DMS153 treated with DMSO at 0.1 percent for 48 hours (cell line): Measurements from ENCODE around the gene TIMM22.
"Not testable (repeated sequence)": the region's sequence is repeated elsewhere in the genome, so short reads cannot be mapped to it uniquely, and the experiment has no call there.

ENCODE experiments used
- DNase-seq: peaks from one replicate; lab custom pipeline; 2025; ENCODE audit not compliant: unreplicated experiment; lab: John Stamatoyannopoulos, UW

The TIMM22 gene

DNA sequence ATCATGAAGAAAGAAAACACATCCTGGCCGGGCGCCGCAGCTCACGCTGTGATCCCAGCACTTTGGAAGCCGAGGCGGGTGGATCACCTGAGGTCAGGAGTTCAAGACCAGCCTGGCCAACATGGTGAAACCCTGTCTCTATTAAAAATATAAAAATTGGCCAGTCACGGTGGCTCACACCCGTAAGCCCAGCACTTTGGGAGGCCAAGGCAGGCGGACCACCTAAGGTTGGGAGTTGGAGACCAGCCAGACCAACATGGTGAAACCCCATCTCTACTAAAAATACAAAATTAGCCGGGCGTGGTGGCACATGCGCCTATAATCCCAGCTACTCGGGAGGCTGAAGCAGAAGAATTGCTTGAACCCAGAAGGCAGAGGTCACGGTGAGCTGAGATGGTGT, 25.1 kb upstream of the TIMM22 start:
- DNase-seq: not testable (repeated sequence)

DNA sequence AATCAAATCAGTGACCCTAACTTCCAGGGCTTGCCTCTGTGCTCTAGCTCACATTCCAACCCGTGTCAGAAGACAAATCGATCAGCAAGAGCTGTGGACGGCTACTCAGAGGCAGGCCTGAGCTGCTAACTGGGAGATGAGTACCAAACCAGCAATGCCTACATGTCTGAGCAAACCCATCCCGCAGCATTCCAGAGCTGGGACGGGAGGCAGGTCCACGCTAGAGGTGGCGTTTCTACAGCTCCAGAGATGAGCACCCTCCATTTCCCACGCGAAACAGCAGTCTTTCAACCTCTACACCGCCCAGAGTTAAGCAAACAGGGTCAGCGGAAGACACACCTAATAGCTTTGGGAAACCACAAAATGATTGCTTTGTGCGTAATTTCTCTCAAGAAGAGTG, 23.9 kb upstream of the TIMM22 start:
- DNase-seq: no peak

DNA sequence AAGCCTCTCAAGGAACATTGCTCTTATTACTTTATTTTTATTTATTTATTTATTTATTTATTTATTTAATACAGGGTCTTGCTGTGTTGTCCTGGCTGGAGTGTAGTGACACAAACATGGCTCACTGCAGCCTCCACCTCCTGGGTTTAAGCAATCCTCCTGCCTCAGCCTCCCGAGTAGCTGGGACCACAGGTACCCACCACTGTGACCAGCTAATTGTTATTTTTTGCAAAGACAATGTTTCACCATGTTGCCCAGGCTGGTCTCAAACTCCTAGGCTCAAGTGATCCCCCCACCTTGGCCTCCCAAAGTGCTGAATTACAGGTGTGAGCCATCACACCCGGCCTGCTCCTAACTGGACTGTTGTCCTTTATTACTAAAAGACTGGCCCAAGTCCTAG, 22.2 kb upstream of the TIMM22 start:
- DNase-seq: not testable (repeated sequence)

DNA sequence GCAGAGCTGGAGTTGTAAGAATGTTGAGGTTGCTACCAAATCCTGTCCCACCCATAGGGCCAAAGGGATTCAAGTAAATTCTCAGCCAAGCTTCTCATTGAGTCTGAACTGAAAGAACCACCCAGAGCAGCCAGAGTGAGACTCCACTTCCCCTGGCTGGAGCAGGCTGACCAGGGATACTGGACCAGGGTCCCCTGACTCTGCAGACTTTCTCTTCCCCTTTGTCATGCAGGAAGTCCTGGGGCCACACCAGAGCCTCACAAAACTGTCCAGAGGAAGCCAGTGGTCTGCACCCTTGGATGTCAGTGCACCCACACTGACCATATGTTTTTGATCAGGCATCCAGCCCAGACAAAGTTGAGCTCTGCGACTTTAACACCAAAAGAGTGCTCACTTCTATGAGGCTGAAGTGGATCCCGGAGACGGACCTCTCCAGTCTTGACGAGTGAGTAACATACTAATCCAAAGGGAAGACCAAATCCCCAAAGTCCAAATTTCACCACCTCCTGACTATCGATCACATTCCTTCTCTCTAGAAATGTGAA, 21.5 kb upstream of the TIMM22 start:
- DNase-seq: no peak

DNA sequence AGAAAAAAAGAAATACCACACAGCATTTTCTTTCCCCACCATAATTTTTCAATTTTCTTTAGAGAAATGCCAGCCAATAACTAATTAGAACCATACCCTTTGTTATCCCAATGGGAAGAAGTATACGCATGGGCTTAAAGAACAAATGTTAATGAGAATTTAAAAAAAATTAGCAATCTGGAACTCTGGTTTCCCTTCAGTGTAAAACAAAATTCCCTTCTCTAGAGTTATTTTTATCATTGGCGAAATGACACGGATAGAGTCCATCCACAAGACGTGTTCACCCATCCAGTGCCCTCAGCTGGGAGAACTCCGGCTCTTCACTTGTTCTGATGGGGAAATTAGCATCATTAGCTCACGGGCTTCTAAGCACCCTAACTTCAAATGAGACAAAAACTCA, 20.6 kb upstream of the TIMM22 start:
- DNase-seq: no peak

DNA sequence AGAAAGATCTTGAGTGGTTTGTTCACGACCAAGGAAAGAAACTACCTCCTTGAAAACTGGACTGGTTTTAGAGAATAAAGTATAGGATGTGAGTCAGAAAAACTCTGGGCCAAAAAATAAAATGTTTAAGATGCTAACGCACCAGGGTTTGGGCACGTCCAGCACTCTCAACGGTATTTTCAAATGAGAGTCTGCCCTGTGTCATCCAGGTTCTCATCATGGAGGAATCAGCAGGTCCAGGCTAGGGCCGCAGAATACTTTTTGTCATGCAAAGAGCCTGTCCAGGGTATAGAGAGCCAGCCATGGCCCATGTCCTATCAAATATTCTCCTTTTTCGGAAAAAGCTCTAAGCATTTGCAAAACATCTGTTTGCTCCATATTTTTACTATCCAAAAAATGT, 19.8 kb upstream of the TIMM22 start:
- DNase-seq: no peak

DNA sequence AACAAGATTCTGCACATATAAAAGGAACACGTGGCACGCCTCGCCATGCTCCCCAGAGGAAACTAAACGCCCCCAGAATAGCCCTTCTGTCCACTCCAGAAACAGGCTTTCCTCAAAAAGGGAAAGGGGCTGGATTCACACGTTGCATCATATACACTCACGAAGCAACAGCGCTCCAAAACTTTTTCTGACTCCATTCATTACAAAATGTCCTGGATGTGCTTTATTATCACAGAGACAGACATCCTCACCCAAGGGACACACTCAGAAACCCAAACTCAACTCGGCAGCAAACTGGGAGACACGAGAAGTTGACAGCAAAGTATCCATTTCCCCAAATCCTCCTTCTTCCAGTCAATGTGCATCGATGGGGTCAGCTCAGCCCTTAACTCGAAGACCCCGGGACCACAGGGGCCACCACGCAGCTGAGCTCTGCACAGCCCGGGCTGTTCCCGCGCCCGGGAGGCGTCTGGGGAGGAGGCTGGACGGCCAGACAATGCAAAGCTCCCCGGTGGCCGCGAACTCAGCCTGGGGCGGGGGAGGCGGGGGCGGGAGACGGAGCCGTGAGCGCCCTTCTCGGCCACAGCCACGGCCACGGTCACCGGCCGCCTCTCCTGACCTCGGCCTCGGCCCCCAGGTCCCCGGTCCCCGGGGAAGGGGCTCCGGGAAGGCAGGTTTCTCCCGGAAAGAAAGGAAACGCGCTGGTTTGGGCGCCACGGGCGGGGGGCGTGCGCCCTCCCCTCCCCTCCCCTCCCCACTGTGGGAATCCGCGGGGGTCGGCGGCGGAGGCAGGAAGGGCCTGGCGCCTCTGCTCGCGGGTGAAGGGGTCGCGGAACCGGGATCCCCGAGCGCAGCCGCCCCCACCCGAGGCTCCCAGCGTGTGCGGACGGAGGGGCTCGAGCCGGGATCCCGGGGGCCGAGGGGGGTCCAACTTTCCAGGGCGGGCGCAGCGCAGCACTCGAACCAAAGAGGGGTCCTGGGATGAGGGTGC, 18.5 kb upstream of the TIMM22 start:
- DNase-seq: no peak

DNA sequence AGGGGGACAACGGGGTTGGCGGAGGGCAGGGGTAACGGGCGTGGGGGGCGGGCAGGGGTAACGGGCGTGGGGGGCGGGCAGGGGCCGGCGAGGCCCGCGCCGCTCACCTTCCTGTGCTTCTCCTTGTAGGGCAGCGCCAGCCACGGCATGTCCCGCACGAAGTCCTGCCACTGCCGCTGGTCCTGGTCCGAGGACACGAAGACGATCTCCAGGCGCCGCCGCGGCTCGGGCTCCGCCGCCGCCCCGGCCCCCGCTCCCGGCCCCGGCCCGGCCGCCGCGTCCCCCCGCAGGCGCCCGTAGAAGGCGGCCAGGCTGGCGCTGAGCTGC, 17.8 kb upstream of the TIMM22 start:
- DNase-seq: no peak

DNA sequence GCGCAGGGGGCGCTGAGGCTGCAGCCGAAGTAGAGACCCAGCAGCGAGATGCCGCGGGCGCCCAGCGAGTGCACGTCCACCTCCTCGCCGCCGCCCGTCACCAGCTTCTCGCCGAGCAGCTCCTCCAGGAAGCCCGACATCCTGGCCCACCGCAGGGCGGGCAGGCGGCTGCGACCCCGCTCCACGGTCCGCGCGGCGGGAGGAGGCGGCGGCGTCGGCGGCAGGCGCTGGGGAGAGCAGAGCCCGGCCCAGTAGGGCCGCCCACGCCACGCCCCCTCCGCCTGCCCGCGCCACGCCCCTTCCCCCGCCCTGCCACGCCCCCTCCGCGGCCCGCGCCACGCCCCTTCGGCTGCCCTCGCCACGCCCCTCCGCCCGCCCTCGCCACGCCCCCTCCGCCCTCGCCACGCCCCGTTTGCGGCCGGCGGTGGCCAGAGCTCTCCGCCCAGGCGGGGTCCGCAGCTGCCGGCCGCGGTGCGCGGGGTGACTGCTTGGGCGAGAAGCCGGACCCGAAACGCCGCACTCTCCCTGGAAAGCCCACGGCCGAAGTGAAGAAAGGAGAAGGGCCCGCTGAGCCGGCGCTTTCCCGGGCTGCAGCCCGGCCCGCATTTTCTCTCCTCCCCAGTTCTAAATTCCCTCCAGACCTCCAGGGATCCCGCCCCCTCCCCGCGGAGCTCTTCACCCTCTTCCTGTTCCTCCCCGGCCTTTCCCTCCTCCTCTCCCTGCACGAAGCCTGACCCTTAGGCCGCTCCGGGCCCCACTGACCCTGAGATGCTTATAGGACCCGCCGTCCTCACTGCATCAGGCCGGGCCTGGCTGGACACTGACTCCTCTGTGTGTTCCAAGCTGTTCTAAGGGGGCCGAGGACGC, 17.2 kb upstream of the TIMM22 start, which contains the start of gene NXN:
Gene NXN (minus strand): TSS at position 238 of the 867 bp plus-strand sequence.
- DNase-seq: no peak

DNA sequence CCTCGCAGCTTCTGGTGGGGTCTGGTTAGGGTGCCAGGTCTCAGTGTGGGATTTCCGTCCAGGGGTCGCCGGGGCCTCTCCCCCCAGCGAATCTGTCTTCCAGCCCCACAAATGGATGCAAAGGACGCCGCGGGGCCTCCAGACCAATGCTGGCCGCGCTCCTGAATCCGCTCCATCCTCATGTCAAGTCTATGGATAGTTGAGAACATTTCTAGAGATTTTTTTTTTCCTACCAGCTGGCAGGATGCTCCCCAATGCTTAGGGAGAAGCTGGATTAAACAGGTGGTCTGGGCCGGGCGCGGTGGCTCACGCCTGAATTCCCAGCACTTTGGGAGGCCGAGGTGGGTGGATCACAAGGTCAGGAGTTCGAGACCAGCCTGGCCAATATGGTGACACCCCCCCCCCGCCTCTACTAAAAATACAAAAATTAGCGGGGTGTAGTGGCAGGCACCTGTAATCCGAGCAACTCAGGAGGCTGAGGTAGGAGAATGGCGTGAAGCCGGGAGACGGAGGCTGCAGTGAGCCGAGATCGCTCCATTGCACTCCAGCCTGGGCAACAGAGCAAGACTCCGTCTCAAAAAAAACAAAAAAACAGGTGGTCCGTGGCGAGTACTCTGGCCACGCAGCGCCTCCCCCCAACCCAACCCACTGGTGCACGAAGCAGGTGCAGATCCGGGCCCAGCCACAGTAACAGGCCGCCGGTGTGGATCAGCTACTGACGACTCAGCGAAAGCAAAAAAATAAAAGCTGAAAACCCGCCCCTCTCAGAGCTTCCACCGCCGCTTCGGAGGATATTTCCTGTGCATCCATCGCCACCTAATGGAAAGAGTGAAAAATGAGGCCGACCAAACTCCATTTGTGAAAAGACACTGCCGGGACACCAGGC, 16.3 kb upstream of the TIMM22 start:
- peak; percentile 24 for DNase-seq

DNA sequence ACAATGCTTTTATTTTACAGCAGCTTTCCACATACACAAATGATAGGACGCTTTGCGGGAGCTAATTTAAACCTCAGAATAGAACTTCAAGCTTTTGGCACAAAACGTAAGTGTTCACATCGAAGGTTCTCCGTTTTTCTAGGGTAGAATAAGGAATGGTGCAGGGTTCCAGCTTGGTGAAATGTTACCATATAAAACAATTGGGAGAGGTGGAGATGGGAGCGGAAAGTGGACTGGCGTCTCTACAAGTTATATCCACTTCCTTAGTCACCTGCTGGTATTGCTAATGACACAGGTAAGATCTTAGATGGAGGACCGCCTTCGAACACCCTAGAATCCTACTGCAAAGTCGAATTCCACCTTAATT, 15.7 kb upstream of the TIMM22 start:
- DNase-seq: no peak

DNA sequence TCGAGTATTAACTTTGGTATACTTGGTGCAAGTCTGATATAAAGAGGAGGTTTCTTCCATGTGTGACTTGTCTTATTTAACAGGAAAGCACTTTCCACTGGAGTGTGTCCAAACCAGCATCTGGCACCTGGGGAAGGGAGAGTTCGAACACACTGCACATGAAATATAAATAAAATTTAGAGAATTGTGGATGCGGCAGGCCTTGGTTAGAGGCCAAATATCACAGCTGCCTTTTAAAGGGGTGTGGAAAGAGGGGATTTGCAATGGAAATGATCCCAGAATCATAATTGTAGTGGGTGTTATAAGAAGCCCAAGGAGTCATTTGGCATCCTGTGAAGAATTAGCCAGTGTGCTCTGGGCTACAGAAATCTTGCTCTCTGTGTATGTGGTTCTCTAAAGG, 13.0 kb upstream of the TIMM22 start:
- no peak for DNase-seq

DNA sequence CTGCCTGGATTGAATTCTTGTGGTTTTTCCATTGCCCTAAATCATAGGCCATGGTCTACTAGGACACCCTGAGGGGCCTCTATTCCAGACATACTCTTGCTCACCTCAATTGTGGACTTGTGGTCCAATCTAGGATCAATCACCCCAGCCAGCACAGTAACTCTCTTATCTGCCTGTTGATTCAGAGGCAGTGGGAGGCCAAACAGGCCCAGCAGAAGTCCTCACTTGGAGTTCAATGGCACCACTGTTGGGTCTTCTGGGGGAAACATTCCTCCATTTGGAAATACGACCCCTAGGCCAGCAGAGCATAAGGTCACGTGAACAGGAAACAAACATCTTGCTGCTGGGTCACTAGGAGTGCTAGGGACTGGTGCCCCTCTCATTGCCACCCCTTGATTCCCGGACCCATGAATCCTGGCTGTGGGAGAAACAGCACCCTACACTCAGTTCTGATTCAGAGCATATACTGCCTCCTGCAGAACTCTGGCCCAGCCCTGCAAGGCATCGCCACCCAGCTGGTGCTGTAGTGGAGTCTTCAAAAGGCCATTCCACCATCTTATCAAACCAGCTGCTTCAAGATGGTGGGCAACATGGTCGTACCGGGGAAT, 10.5 kb upstream of the TIMM22 start:
- DNase-seq: no peak

DNA sequence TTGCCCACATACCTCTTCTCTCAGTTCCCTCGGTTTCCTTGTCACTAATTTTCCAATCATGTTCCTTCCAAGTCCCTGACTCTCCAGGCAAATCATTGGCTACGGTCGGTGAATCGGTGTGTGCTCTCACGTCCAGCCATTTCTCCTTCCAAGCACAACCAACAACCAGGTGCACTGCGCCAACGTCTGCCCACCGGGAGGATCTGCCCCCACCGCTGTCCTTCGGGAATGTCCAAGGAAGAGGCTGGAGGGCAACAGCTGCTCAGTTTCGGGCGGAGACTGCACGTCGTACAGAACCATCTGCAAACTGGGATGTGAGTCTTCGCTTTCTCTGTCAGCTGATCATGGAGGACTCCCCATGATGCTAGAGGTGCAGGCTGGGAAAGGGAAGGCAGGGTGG, 9.0 kb upstream of the TIMM22 start:
- no peak for DNase-seq

DNA sequence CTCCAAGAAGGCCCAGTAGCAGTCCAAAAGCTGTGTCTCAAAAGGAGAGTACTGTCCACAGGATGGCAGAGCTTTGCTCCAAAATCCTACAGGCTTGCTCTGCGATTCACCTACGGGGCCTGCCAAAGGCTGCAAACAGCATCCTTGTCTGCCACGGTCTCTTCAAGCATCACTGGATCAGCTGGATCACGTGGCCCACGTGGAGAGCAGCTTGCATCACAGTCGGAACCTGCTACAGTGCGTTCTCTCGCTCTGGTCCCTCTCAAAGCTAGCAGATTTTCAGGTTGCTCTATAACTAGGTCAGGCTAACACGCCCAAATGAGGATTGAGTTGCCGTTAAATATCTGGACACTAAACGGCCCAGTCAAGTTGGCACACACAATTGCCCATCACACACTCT, 8.4 kb upstream of the TIMM22 start:
- DNase-seq: no peak

DNA sequence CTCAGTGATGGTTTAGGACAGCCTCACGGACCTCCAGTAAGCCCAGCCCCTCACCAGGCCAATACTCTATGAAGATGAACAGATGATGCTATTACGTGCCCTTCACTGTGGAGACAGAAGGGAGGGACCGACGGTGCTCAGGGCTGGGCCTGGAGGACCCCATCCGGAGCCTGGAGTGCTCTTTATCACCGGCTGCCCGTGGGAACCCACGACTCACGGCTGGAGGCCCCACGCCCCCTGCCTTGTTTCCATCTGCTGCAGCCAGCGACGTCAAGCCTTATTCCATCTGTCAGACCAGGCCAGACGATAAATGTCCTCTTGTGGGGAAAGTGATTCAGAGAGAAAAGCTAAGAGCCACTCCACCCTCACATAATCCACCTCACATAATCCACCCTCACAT, 4.0 kb upstream of the TIMM22 start:
- no peak for DNase-seq

DNA sequence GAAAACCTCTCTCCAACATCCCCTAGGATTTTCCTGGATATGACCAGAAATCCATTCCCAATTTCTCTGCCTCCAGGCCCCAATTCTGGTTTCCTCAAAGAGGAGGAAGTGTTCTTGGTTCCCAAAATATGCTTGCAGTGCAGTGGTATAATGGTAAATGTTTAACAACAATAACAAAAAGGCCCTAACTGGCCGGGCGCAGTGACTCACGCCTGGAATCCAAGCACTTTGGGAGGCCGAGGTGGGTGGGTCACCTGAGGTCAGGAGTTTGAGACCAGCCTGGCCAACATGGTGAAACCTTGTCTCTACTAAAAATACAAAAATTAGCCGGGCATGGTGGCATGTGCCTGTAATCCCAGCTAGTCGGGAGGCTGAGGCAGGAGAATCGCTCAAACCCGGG, 1.6 kb upstream of the TIMM22 start:
- not testable (repeated sequence) for DNase-seq

DNA sequence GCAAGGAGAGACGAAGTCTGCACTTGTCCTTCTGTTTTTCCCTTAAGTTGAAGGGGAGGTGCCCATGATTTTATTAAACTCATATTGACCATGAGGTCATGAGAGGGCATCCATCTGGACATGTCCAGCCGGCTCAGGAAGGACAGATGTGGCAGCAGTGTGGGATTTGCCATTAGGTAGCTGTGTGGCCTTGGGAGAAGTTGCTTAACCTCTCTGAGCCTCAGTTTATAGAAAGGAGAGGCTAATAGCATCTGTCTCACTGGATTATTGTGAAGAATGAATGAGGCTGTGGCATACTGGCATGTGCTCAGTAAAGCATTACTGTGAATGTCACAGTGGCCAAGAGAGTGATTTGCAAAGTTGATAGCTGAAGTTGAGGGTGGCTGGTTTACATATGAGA, 1.2 kb downstream of the TIMM22 start:
- DNase-seq: no peak

DNA sequence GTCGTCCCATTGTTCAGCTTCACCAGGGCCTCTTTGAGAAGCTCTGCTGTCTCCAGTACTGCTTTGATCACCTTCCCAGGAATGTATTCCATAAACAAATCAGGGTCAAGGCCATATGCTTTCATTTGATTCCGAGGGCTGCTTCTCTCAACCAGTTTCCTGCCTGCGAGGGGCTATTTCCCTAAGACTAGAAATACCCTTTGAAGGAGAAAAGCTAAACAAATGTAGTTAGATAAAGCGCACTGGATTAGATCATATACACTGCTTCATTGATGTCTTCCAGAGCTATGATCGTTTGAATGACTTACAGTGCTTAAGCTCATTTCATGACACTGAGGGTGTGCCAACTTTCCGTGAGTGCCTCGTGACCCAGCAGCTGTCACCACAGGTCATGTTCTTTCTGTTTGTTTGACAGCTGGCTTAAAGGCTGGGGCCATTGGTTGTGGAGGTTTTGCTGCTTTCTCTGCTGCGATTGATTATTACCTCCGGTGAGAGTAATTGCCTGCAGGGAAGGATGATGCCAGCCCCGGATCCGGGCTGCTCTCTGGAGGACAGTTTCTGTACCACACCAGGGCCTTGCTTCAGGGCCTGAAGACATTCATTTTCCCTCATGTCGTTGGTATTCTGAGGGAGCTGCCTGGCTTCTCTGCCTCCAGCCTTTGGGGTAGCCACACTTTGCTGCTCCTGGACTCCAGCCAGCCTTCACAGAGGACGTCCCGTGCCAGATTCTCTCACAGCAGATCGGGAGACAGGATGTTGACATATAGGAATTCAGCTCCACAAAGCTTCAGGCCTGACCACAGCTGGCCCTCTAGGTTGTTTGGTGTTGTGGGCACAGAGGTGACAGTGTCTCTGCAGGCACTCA, 3.9 kb downstream of the TIMM22 start:
- DNase-seq: no peak
